K562 (cell line): ENCODE results near the gene CHDH. TPM values are rescaled to one million over a fixed set of nuclear protein-coding genes. Genes with fewer than 3 reads are reported as not detected.

Source experiments
- ATAC-seq: fragments of 200-7000 bp; cut with Tn5 transposase; 3 replicates; pipeline ENCODE4 v1.9.1; 2020; ENCODE audit warnings: moderate library complexity
- BruUV-seq: library from RNA; stranded (reverse); fragments of 400-500 nt; replicated peaks from 2 replicates; lab custom pipeline; 2021; lab: Mats Ljungman, UMichigan
- CTCF ChIA-PET: fragments of 300-600 bp; formaldehyde crosslinking; extraction: SDS; loops from one replicate; lab custom pipeline; 2021; ENCODE audit warnings: low intra/inter-chr PET ratio; lab: Yijun Ruan, JAX
- POLR2A ChIA-PET: fragments of 300-600, 350-650 bp; sonication (Branson Sonifier 250); formaldehyde crosslinking; extraction: SDS; loops from one replicate; lab custom pipeline; 2021; ENCODE audit warnings: antibody characterized with exemption, inconsistent platforms; lab: Yijun Ruan, JAX
- DNase-seq, 4 experiments: peaks; one replicate each; pipeline versions ENCODE4 v3.0.0 to v3.0.0-alpha.2; 2011 to 2018; ENCODE audit warnings: low spot score in 3 of 4, mixed read lengths in 3 of 4; ENCODE audit errors: extremely low read depth in 1 of 4
- FAIRE-seq: peaks from 2 replicates; lab custom pipeline; 2011; peaks lifted over from hg19 to GRCh38; lab: Jason Lieb, UNC
- H2AFZ ChIP-seq: 2 replicates; pipeline ENCODE4 v1.6.0; 2011; ENCODE audit warnings: low read depth, low read length, control low read depth, inconsistent platforms
- H3K27ac ChIP-seq: fragments of 200-600 bp; 3 replicates; pipeline ENCODE4 v1.8.0; 2011; ENCODE audit warnings: low read depth, mild to moderate bottlenecking, control low read depth, inconsistent platforms, low read length, moderate library complexity, mixed read lengths; ENCODE audit errors: extremely low read depth
- H3K27me3 ChIP-seq, 2 experiments: fragments of 300-600 bp in 1 of 2; 2 replicates in 1 of 2; 3 replicates in 1 of 2; pipeline versions ENCODE4 v1.6.0 to v1.8.0; 2011; ENCODE audit warnings: inconsistent platforms in 2 of 2, low read length in 2 of 2, mild to moderate bottlenecking in 1 of 2, mixed read lengths in 1 of 2, moderate library complexity in 1 of 2; ENCODE audit not compliant: control insufficient read depth in 2 of 2, insufficient read depth in 2 of 2
- H3K36me3 ChIP-seq: fragments of 300-600 bp; 3 replicates; pipeline ENCODE4 v1.8.0; 2011; ENCODE audit warnings: mild to moderate bottlenecking, low read length, inconsistent platforms; ENCODE audit not compliant: control insufficient read depth, insufficient read depth
- H3K4me1 ChIP-seq, 2 experiments: fragments of 200-600 bp in 1 of 2; replicated peaks in 1 of 2; 2 replicates in 1 of 2; 3 replicates in 1 of 2; pipeline versions ENCODE4 v1.5.1 to v1.8.0; 2011; ENCODE audit warnings: inconsistent platforms in 2 of 2, low read length in 2 of 2, mild to moderate bottlenecking in 1 of 2, mixed read lengths in 1 of 2, moderate library complexity in 1 of 2; ENCODE audit not compliant: control insufficient read depth in 2 of 2, insufficient read depth in 2 of 2
- H3K4me2 ChIP-seq: 2 replicates; pipeline ENCODE4 v1.6.1; 2011; ENCODE audit warnings: low read length, control low read depth, inconsistent platforms, mixed read lengths; ENCODE audit not compliant: insufficient read depth
- H3K4me3 ChIP-seq: fragments of 200-600 bp; sonication (generic), shearing (Covaris generic); 2 replicates; pipeline ENCODE4 v1.5.1; 2016; ENCODE audit warnings: control low read depth, inconsistent platforms
- H3K79me2 ChIP-seq: fragments of 200-600 bp; 3 replicates; pipeline ENCODE4 v1.8.0; 2011; ENCODE audit warnings: low read length, inconsistent platforms; ENCODE audit not compliant: control insufficient read depth, insufficient read depth
- H3K9ac ChIP-seq, 2 experiments: 2 replicates each; pipeline versions ENCODE4 v1.6.0 to v1.6.1; 2011; ENCODE audit warnings: low read depth in 2 of 2, low read length in 2 of 2, control low read depth in 1 of 2, inconsistent platforms in 1 of 2, mild to moderate bottlenecking in 1 of 2, mixed read lengths in 1 of 2; ENCODE audit not compliant: insufficient read depth in 1 of 2
- H3K9me1 ChIP-seq: one replicate; pipeline ENCODE4 v1.6.0; 2011; ENCODE audit warnings: inconsistent platforms, mild to moderate bottlenecking, low read length, moderate library complexity; ENCODE audit not compliant: control insufficient read depth, insufficient read depth
- H3K9me3 ChIP-seq: replicated peaks from 2 replicates; pipeline ENCODE4 v1.5.1; 2011; ENCODE audit warnings: low read depth, low read length, inconsistent platforms; ENCODE audit not compliant: control insufficient read depth, insufficient read depth
- H4K20me1 ChIP-seq: replicated peaks from 2 replicates; pipeline ENCODE4 v1.6.1; 2011; ENCODE audit warnings: low read length, inconsistent platforms, mixed read lengths; ENCODE audit not compliant: control insufficient read depth, insufficient read depth
- FIP1L1 ChIP-seq: fragments of 200-400 bp; formaldehyde crosslinking; IDR thresholded peaks from 2 replicates; pipeline ENCODE4 v1.6.1; 2018; ENCODE audit warnings: mild to moderate bottlenecking, low read depth, low read length; ENCODE audit not compliant: poor library complexity, severe bottlenecking
- FOSL1 ChIP-seq: fragments of 200-800 bp; sonication (Bioruptor generic); conservative IDR thresholded peaks from 2 replicates; pipeline ENCODE4 v1.6.1; 2016; ENCODE audit warnings: missing genetic modification characterization, missing compliant biosample characterization
- HCFC1 ChIP-seq: IDR thresholded peaks from 2 replicates; pipeline ENCODE4 v1.6.1; 2012; ENCODE audit warnings: low read depth, low read length, improper control_type of control experiment
- HDAC1 ChIP-seq, 2 experiments: fragments of 450-650 bp; IDR thresholded peaks; 2 replicates each; pipeline ENCODE4 v1.6.1; 2016 to 2017; ENCODE audit warnings: inconsistent platforms in 1 of 2, mild to moderate bottlenecking in 1 of 2, moderate library complexity in 1 of 2
- MAZ ChIP-seq, 2 experiments: fragments of 450-650 bp in 1 of 2; sonication (generic) in 1 of 2; formaldehyde crosslinking; IDR thresholded peaks in 1 of 2; conservative IDR thresholded peaks in 1 of 2; 2 replicates each; pipeline versions ENCODE4 v1.4.0 to v1.5.0; 2020; ENCODE audit warnings: mild to moderate bottlenecking in 1 of 2, missing genetic modification reagents in 1 of 2
- POLR2H ChIP-seq: IDR thresholded peaks from 2 replicates; pipeline ENCODE4 v1.6.1; 2016; ENCODE audit warnings: missing genetic modification characterization, low read depth, mild to moderate bottlenecking, control low read depth, missing compliant biosample characterization, moderate library complexity
- ZC3H8 ChIP-seq: fragments of 450-650 bp; IDR thresholded peaks from 2 replicates; pipeline ENCODE4 v1.6.1; 2017
- WGBS: fragments of 100-300 bp; shearing (Covaris generic); methylation state at CpG from one replicate; pipeline ENCODE4 v1.1.6; 2016; ENCODE audit warnings: low coverage, mixed read lengths; ENCODE audit not compliant: insufficient coverage; ENCODE audit errors: missing lambda C conversion rate; 5-methylcytosine and 5-hydroxymethylcytosine counted together
- in situ Hi-C: fragments of 300-500 bp; cut with MboI; formaldehyde crosslinking; loops from 4 replicates; pipeline ENCODE4 v1.15.0; 2018; ENCODE audit warnings: inconsistent platforms, mixed read lengths
- intact Hi-C: fragments of 100-400 bp; cut with micrococcal nuclease; formaldehyde crosslinking; loops from 2 replicates; pipeline ENCODE4 v1.14.2; 2022
- polyA plus RNA-seq, 8 experiments: library from polyadenylated mRNA; depleted of rRNA in 4 of 8; stranded (reverse) in 5 of 8; unstranded in 3 of 8; fragments of >200 nt; fragmentation: Nextera tagmentation in 2 of 8; fragmentation: Illumina TruSeq in 1 of 8; extraction: Ambion mirVana in 2 of 8; extraction: Trizol in 1 of 8; gene quantifications; 2 replicates each; pipeline versions ENCODE4 v1.2.1 to v1.2.3, GENCODE V29; 2011 to 2014; ENCODE audit warnings: inconsistent platforms in 1 of 8, missing spikeins in 1 of 8
- total RNA-seq, 7 experiments: library from RNA; depleted of rRNA in 6 of 7; stranded (reverse); fragments of >200 nt in 6 of 7; fragmentation: Illumina TruSeq in 2 of 7; extraction: Trizol in 2 of 7; gene quantifications; 2 replicates each; pipeline versions ENCODE4 v1.2.1 to v1.2.3, GENCODE V29; 2011 to 2021; ENCODE audit warnings: low replicate concordance in 1 of 7
- TF ChIP-seq, protein P1 (sequence below), 2 experiments: IDR thresholded peaks; 2 replicates each; pipeline ENCODE4 v1.6.1; 2011; ENCODE audit warnings: borderline replicate concordance in 1 of 2, control low read depth in 1 of 2, low read depth in 1 of 2, low read length in 1 of 2, mild to moderate bottlenecking in 1 of 2, mixed read lengths in 1 of 2, moderate library complexity in 1 of 2; ENCODE audit not compliant: insufficient read depth in 1 of 2, insufficient read length in 1 of 2, poor library complexity in 1 of 2, severe bottlenecking in 1 of 2; ENCODE audit errors: extremely low read depth in 1 of 2
- TF ChIP-seq, protein P2 (sequence below), 3 experiments: fragments of 200-800 bp in 1 of 3; sonication (Bioruptor generic) in 1 of 3; sonication (generic) in 1 of 3; formaldehyde crosslinking in 1 of 3; IDR thresholded peaks; 2 replicates each; pipeline versions ENCODE4 v1.6.1 to v1.8.0; 2016 to 2022; ENCODE audit warnings: mild to moderate bottlenecking in 2 of 3, missing compliant biosample characterization in 2 of 3, missing genetic modification characterization in 2 of 3, missing genetic modification reagents in 1 of 3
- TF ChIP-seq, protein P3 (sequence below): IDR thresholded peaks from 3 replicates; pipeline ENCODE4 v1.6.1; 2011; ENCODE audit warnings: borderline replicate concordance, mild to moderate bottlenecking; ENCODE audit not compliant: insufficient read length, insufficient read depth

The CHDH gene
- total and polyA plus RNA-seq, 9 of the 15 experiments (the other 6 are each of a cell fraction or from before 2014, with no cell fraction given) = 0.06 to 1.9 (median 0.46) TPM

DNA sequence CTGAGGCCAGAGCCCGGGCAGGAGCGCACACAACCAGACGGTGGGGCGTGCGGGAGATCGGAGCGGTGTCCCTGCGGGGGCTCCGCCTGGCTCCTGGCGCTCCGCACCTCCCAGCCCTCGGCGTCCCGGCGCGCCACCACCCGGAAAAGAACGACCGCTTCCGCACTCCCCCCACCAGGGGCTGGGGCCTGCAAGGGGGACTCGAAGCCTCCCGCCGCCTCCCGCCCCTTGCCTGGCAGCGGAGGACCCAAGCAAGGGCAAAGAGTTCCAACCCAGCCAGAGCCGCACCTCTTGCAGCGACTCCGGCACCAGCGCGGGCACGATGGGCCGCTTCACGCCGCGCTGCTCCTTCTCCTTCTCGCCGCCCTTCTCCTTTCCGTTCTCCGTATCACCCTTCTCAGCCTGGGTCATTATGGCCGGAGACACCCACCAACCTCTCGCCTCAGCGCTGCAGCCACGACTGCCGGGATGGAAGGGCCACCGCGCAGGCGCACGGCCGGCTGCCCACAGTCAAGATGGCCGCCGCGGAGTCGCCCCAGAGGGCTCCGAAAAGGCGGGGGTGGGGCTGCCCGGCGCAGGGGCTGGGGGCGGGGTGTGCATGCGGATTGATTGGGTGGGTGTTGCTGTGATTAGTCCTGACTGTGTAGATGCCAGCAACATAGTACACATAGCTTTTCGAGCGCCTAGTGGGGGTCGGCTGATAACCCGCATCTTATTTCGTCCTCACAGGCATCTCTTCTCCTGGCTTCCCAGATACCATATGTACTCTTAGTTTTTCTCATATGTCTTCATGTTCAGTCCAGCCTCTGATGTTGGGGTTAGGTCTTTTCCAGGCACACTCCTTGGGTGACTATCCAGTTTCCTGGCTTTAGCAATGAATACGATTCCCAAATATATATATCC, 35.7 kb upstream of the CHDH start, which contains the start of gene ACTR8:
Gene ACTR8 (minus strand): TSS at position 462 of the 903 bp plus-strand sequence. CDS start 51 bp downstream, at position 411.
- Histone ChIP-seq H3K9me3 (no peaks in the 10 kb centered on the region), H3K9me1 (no peaks in the 10 kb centered on the region), H3K27me3 (no peaks in the 10 kb centered on the region), H3K4me3 (peak within 1 kb of the TSS; percentile 85), H2AFZ (peak within 1 kb of the TSS; percentile 95), H3K36me3 (peaks cover 53% of the 10 kb centered on the region), H3K9ac (peak within 1 kb of the TSS; percentile 78 to 92), H3K79me2 (peaks cover 14% of the 10 kb centered on the region), H3K4me1 (peaks cover 5 to 8% of the 10 kb centered on the region in 2 experiments; a peak in 4 of 5 replicates), H3K27ac (peak within 1 kb of the TSS; percentile 85), H3K4me2 (peak within 1 kb of the TSS; percentile 94), H4K20me1 (no peaks in the 10 kb centered on the region)
- in situ Hi-C loops (no loop called here), intact Hi-C loops (no loop called here)
- CTCF ChIA-PET = interaction anchor here (0.6 kb wide), 1 partner anchor 522 kb away, joined by 3 read pairs; no protein-coding TSS in a partner anchor
- POLR2A ChIA-PET = no interaction called here
- 5% methylated on average over 24 of the region's 65 CpGs for WGBS
- no peak for FAIRE-seq
- DNase-seq = peak; percentile 83 to 86 (median 86)
- BruUV-seq = TSS peak; percentile 71
- ATAC-seq = peak; percentile 97
- TF ChIP-seq ZC3H8 = no peak
- peak; percentile 63 to 68 for TF ChIP-seq MAZ (CRISPR knock-in tag; conservative IDR thresholded peaks at IDR 0.05 in 1 of 2, IDR thresholded peaks at IDR 0.05 in 1 of 2)
- peak; percentile 73 for TF ChIP-seq HCFC1
- TF ChIP-seq, protein P1, sequence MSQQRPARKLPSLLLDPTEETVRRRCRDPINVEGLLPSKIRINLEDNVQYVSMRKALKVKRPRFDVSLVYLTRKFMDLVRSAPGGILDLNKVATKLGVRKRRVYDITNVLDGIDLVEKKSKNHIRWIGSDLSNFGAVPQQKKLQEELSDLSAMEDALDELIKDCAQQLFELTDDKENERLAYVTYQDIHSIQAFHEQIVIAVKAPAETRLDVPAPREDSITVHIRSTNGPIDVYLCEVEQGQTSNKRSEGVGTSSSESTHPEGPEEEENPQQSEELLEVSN (IDR thresholded peaks at IDR 0.05; ENCODE audit: borderline replicate concordance in 1 of 2, extremely low read depth in 1 of 2, insufficient read depth in 1 of 2, insufficient read length in 1 of 2, low read depth in 1 of 2, low read length in 1 of 2, poor library complexity in 1 of 2, severe bottlenecking in 1 of 2) = peak in 1 of 2 experiments; percentile 8
- TF ChIP-seq HDAC1 (IDR thresholded peaks at IDR 0.05) = peak in 1 of 2 experiments; percentile 64; a peak in 2 of 4 replicates
- TF ChIP-seq FOSL1 (tag) = no peak
- TF ChIP-seq POLR2H (tag) = 0 out of 2 replicates have a peak, but pooled peaks have one; percentile 19
- TF ChIP-seq, protein P2, sequence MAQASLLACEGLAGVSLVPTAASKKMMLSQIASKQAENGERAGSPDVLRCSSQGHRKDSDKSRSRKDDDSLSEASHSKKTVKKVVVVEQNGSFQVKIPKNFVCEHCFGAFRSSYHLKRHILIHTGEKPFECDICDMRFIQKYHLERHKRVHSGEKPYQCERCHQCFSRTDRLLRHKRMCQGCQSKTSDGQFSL (CRISPR knock-in tag; IDR thresholded peaks at IDR 0.05) = peak; percentile 64
- TF ChIP-seq, protein P2 (tag; IDR thresholded peaks at IDR 0.05) = peak in 1 of 2 experiments; percentile 65; a peak in 1 of 4 replicates
- TF ChIP-seq FIP1L1 = peak; percentile 54
- TF ChIP-seq, protein P3, sequence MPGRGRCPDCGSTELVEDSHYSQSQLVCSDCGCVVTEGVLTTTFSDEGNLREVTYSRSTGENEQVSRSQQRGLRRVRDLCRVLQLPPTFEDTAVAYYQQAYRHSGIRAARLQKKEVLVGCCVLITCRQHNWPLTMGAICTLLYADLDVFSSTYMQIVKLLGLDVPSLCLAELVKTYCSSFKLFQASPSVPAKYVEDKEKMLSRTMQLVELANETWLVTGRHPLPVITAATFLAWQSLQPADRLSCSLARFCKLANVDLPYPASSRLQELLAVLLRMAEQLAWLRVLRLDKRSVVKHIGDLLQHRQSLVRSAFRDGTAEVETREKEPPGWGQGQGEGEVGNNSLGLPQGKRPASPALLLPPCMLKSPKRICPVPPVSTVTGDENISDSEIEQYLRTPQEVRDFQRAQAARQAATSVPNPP = no peak
